A549 (cell line): ENCODE results near the gene RPAP3. TPM values are rescaled to one million over a fixed set of nuclear protein-coding genes. Genes with fewer than 3 reads are reported as not detected.
A peak's percentile ranks its signal among the peaks of the same experiment; 100 is the strongest.

Source experiments
- ATAC-seq, 2 experiments: fragments of 200-7000 bp in 1 of 2; fragments of >200 bp in 1 of 2; cut with Nextera tagmentation in 1 of 2; cut with Tn5 transposase in 1 of 2; 3 replicates each; pipeline versions ENCODE4 v1.8.0 to v1.9.1; 2018 to 2020; ENCODE audit warnings: mild to moderate bottlenecking in 1 of 2, moderate library complexity in 1 of 2
- CTCF ChIA-PET: fragments of 300-600 bp; sonication (Branson Sonifier 250); formaldehyde crosslinking; extraction: SDS; loops from one replicate; lab custom pipeline; 2021; ENCODE audit warnings: antibody characterized with exemption, inconsistent platforms; lab: Yijun Ruan, JAX
- POLR2A ChIA-PET: fragments of 350-600 bp; formaldehyde crosslinking; extraction: SDS; loops from one replicate; lab custom pipeline; 2021; ENCODE audit warnings: antibody characterized with exemption, inconsistent platforms; lab: Yijun Ruan, JAX
- DNase-seq, 2 experiments: peaks; one replicate each; pipeline versions ENCODE4 v3.0.0 to v3.0.0-alpha.2; 2011 to 2016; ENCODE audit warnings: low read depth in 1 of 2, low spot score in 1 of 2
- FAIRE-seq: peaks from 2 replicates; lab custom pipeline; 2011; peaks lifted over from hg19 to GRCh38; lab: Jason Lieb, UNC
- H3K27ac ChIP-seq, 2 experiments: fragments of >200 bp; sonication (Bioruptor Twin); formaldehyde crosslinking; 3 replicates each; pipeline ENCODE4 v1.5.1; 2016 to 2017
- H3K4me1 ChIP-seq: fragments of >200 bp; sonication (Bioruptor Twin); formaldehyde crosslinking; 3 replicates; pipeline ENCODE4 v1.6.1; 2016
- H3K4me2 ChIP-seq: fragments of >200 bp; sonication (Bioruptor Twin); formaldehyde crosslinking; 3 replicates; pipeline ENCODE4 v1.6.1; 2016
- H3K4me3 ChIP-seq: fragments of >200 bp; sonication (Bioruptor Twin); formaldehyde crosslinking; 3 replicates; pipeline ENCODE4 v1.5.1; 2016
- H3K9me3 ChIP-seq: fragments of >200 bp; sonication (Bioruptor Twin); formaldehyde crosslinking; 3 replicates; pipeline ENCODE4 v1.6.1; 2016
- EHF ChIP-seq: fragments of 250-450 bp; sonication (Bioruptor Pico); IDR thresholded peaks from 2 replicates; pipeline ENCODE4 v1.5.0; 2020; ENCODE audit warnings: mild to moderate bottlenecking
- EHMT2 ChIP-seq: fragments of 200-600 bp; sonication (generic); IDR thresholded peaks from 2 replicates; pipeline ENCODE4 v1.6.1; 2016; ENCODE audit warnings: antibody characterized with exemption, low read depth, mild to moderate bottlenecking, moderate library complexity
- ESRRA ChIP-seq: fragments of 150-350 bp; IDR thresholded peaks from 2 replicates; pipeline ENCODE4 v1.6.1; 2014; ENCODE audit warnings: mild to moderate bottlenecking, low read length, borderline replicate concordance
- FOSB ChIP-seq: fragments of 250-450 bp; sonication (Bioruptor Pico); IDR thresholded peaks from 2 replicates; pipeline ENCODE4 v1.5.0; 2020; ENCODE audit warnings: mild to moderate bottlenecking, moderate library complexity
- FOSL2 ChIP-seq, 2 experiments: fragments of 450-650 bp in 1 of 2; fragments of >200 bp in 1 of 2; sonication (Bioruptor Twin) in 1 of 2; formaldehyde crosslinking; IDR thresholded peaks; 2 replicates each; pipeline versions ENCODE4 v1.5.0 to v1.6.1; 2016 to 2020; ENCODE audit warnings: mild to moderate bottlenecking in 1 of 2, moderate library complexity in 1 of 2
- JUN ChIP-seq, 2 experiments: fragments of >200 bp; sonication (Bioruptor Twin); formaldehyde crosslinking; IDR thresholded peaks; 2 replicates in 1 of 2; 3 replicates in 1 of 2; pipeline ENCODE4 v1.6.1; 2016 to 2017
- KDM5A ChIP-seq: fragments of 200-600 bp; sonication (generic); IDR thresholded peaks from 2 replicates; pipeline ENCODE4 v1.6.1; 2016; ENCODE audit warnings: antibody characterized with exemption, mild to moderate bottlenecking
- NR3C1 ChIP-seq: fragments of >200 bp; sonication (Bioruptor Twin); formaldehyde crosslinking; IDR thresholded peaks from 3 replicates; pipeline ENCODE4 v1.6.1; 2017
- PHF8 ChIP-seq: fragments of 200-600 bp; sonication (generic); IDR thresholded peaks from 2 replicates; pipeline ENCODE4 v1.6.1; 2016; ENCODE audit warnings: low read depth, mild to moderate bottlenecking, antibody characterized with exemption, moderate library complexity, borderline replicate concordance
- POLR2A ChIP-seq: IDR thresholded peaks from 2 replicates; pipeline ENCODE4 v1.6.1; 2012; ENCODE audit warnings: mild to moderate bottlenecking, low read length
- POLR2AphosphoS2 ChIP-seq: conservative IDR thresholded peaks from 2 replicates; pipeline ENCODE4 v1.6.1; 2012; ENCODE audit warnings: low read length, improper control_type of control experiment, inconsistent platforms
- RAD21 ChIP-seq, 2 experiments: fragments of >200 bp in 1 of 2; sonication (Bioruptor Twin) in 1 of 2; formaldehyde crosslinking in 1 of 2; IDR thresholded peaks in 1 of 2; conservative IDR thresholded peaks in 1 of 2; 2 replicates in 1 of 2; 3 replicates in 1 of 2; pipeline ENCODE4 v1.6.1; 2012 to 2018; ENCODE audit warnings: inconsistent platforms in 1 of 2
- RNF2 ChIP-seq: fragments of 200-600 bp; sonication (generic); IDR thresholded peaks from 2 replicates; pipeline ENCODE4 v1.6.1; 2016; ENCODE audit warnings: low read depth, mild to moderate bottlenecking, antibody characterized with exemption, moderate library complexity, borderline replicate concordance
- SMC3 ChIP-seq: fragments of >200 bp; sonication (Bioruptor Twin); formaldehyde crosslinking; IDR thresholded peaks from 3 replicates; pipeline ENCODE4 v1.6.1; 2018; ENCODE audit warnings: inconsistent platforms
- SREBF2 ChIP-seq: fragments of 450-650 bp; IDR thresholded peaks from 2 replicates; pipeline ENCODE4 v1.6.1; 2014; ENCODE audit warnings: mild to moderate bottlenecking, moderate library complexity
- TP53 ChIP-seq: fragments of 250-450 bp; sonication (Bioruptor Pico); IDR thresholded peaks from 2 replicates; pipeline ENCODE4 v1.5.0; 2021; ENCODE audit warnings: mild to moderate bottlenecking, moderate library complexity
- WGBS: methylation state at CpG from one replicate; pipeline ENCODE4 v1.1.6; 2017; ENCODE audit errors: missing lambda C conversion rate; 5-methylcytosine and 5-hydroxymethylcytosine counted together
- polyA plus RNA-seq, 4 experiments: library from polyadenylated mRNA; depleted of rRNA in 3 of 4; stranded (reverse); fragments of >200 nt; fragmentation: RNase III in 1 of 4; extraction: RNeasy Plus Mini Kit Qiagen cat#74134 plus additional on column Dnase treatment in 1 of 4; gene quantifications; 2 replicates in 3 of 4; 3 replicates in 1 of 4; pipeline ENCODE4 v1.2.3, GENCODE V29; 2011 to 2017
- TF ChIP-seq, protein P1 (sequence below): fragments of >200 bp; sonication (Bioruptor Twin); formaldehyde crosslinking; IDR thresholded peaks from 3 replicates; pipeline ENCODE4 v1.5.1; 2016
- TF ChIP-seq, protein P2 (sequence below): fragments of 450-650 bp; IDR thresholded peaks from 2 replicates; pipeline ENCODE4 v1.6.1; 2014; ENCODE audit warnings: antibody characterized with exemption
- TF ChIP-seq, protein P3 (sequence below): fragments of >200 bp; sonication (Bioruptor Twin); formaldehyde crosslinking; IDR thresholded peaks from 3 replicates; pipeline ENCODE4 v1.6.1; 2016

The RPAP3 gene
- polyA plus RNA-seq, 2 of the 4 experiments (the other 2 are of a cell fraction), result 51.6 to 74.6 TPM

DNA sequence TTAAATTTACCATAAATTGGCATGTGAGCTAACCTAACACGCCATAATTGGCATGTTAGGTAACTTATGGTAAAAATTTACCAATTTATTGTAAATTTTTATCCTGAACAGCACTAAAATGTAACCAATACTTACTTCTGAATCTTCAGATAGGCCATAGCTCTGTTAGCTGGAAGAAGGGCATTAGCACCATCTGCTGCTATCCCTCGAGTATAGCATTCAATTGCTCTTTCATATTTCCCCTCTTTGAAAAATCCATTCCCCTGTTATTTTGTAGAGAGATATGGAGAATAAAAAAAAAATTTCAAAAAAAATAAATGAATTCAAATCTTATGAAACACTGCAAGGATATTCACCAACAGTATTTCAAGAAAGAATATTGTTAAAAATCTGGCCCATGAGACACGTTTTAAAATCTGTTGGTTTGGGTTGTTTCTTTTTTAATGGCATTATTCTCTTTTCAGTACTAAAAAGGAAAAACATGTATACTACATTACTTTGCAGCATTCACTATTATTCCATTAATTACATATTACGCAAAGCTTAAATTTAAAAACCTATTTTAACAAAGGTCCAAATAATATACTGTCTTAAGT is 19.1 kb downstream of the RPAP3 start:
- ChIA-PET CTCF (interaction anchor here (0.6 to 5.6 kb wide), 37 partner anchors 9 to 654 kb away, joined by 3 to 47 read pairs (median 3); partner anchors contain the start of genes AMIGO2, PCED1B and RPAP3), POLR2A (interaction anchor here (0.6 to 1.1 kb wide), 3 partner anchors 607 to 1315 kb away, joined by 3 to 5 read pairs (median 3); partner anchors contain the start of gene AMIGO2)
- ATAC-seq, result peak; percentile 70 to 83
- TF ChIP-seq SMC3, result peak; percentile 87
- TF ChIP-seq POLR2AphosphoS2, result no peak
- TF ChIP-seq ESRRA, result no peak
- peak; percentile 89 to 91 for TF ChIP-seq RAD21 (conservative IDR thresholded peaks at IDR 0.05 in 1 of 2, IDR thresholded peaks at IDR 0.05 in 1 of 2)
- TF ChIP-seq, protein P1, sequence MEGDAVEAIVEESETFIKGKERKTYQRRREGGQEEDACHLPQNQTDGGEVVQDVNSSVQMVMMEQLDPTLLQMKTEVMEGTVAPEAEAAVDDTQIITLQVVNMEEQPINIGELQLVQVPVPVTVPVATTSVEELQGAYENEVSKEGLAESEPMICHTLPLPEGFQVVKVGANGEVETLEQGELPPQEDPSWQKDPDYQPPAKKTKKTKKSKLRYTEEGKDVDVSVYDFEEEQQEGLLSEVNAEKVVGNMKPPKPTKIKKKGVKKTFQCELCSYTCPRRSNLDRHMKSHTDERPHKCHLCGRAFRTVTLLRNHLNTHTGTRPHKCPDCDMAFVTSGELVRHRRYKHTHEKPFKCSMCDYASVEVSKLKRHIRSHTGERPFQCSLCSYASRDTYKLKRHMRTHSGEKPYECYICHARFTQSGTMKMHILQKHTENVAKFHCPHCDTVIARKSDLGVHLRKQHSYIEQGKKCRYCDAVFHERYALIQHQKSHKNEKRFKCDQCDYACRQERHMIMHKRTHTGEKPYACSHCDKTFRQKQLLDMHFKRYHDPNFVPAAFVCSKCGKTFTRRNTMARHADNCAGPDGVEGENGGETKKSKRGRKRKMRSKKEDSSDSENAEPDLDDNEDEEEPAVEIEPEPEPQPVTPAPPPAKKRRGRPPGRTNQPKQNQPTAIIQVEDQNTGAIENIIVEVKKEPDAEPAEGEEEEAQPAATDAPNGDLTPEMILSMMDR, result peak; percentile 93
- WGBS, result 45% methylated on average over 4 of the region's 4 CpGs
- H3K4me3 ChIP-seq, result no peak overlapping the region
- no peaks in the 10 kb centered on the region for H3K9me3 ChIP-seq
- no peak overlapping the region for H3K4me2 ChIP-seq
- peak overlapping the region; percentile 14 to 45; a peak in 3 of 6 replicates for H3K27ac ChIP-seq
- H3K4me1 ChIP-seq, result peaks cover 3% of the 10 kb centered on the region; the same call in 1 of the 3 replicates
- peak; percentile 53 to 66 for DNase-seq
- FAIRE-seq, result peak; percentile 84

DNA sequence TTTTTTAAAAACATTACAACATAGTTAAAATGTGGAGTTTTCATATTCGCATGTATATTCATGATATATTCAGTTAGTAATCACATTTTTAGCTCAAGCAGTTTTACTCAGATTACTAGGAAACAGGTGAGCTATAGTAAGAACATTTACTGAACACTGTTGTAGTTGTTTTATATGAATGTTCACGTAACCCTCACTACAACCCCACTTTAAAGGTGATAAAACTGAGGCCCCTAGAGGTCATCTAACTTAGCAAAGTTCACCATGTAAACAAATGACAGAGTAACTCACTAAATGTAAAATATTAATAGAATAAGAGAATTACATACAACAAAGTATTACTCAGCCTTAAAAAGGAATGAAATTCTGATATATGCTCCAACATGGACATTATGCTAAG is 26.0 kb downstream of the RPAP3 start:
- TF ChIP-seq EHMT2, result no peak
- TF ChIP-seq RAD21 (conservative IDR thresholded peaks at IDR 0.05 in 1 of 2, IDR thresholded peaks at IDR 0.05 in 1 of 2), result no peak
- TF ChIP-seq NR3C1, result no peak
- no peak for TF ChIP-seq EHF (CRISPR knock-in tag)
- no peak for TF ChIP-seq SREBF2
- TF ChIP-seq KDM5A, result no peak
- TF ChIP-seq FOSL2 (IDR thresholded peaks at IDR 0.05), result no peak
- TF ChIP-seq FOSL2 (CRISPR knock-in tag; IDR thresholded peaks at IDR 0.05), result no peak
- no peak for TF ChIP-seq JUN (IDR thresholded peaks at IDR 0.05)
- TF ChIP-seq, protein P2, sequence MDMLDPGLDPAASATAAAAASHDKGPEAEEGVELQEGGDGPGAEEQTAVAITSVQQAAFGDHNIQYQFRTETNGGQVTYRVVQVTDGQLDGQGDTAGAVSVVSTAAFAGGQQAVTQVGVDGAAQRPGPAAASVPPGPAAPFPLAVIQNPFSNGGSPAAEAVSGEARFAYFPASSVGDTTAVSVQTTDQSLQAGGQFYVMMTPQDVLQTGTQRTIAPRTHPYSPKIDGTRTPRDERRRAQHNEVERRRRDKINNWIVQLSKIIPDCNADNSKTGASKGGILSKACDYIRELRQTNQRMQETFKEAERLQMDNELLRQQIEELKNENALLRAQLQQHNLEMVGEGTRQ, result no peak
- no peak for TF ChIP-seq FOSB (CRISPR knock-in tag)
- no peak for TF ChIP-seq RNF2
- no peak for TF ChIP-seq PHF8
- TF ChIP-seq, all 56 proteins: peak for 0
- no peak for DNase-seq
- Histone ChIP-seq H3K4me1 (no peaks in the 10 kb centered on the region), H3K9me3 (no peaks in the 10 kb centered on the region), H3K4me3 (no peak overlapping the region), H3K27ac (no peak overlapping the region), H3K4me2 (no peak overlapping the region)
- WGBS, result 95% methylated on average over 2 of the region's 2 CpGs
- POLR2A ChIA-PET, result no interaction called here
- ATAC-seq, result no peak
- CTCF ChIA-PET, result interaction anchor here (0.6 to 1.9 kb wide), 3 partner anchors 15 to 36 kb away, joined by 3 to 6 read pairs (median 4); no protein-coding TSS in a partner anchor
- FAIRE-seq, result no peak

DNA sequence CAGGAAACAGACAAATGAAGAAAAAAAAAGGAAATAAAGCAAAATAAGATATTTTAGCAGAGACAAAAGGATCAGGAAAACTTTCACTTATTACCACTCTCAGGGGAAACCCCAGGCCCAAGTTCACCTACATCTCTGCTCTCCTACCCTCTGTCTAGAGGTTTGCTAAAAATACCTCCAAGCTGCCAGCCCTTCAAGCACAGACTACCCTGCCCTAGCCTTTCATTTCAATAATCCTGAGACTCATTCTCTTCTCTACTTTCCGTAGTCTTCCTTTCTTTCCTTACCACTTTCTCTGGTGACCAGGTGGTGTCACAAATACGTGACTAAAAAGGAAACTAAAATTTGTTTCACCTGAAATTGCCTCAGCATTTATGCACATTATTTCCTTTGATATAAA is 33.8 kb downstream of the RPAP3 start:
- CTCF ChIA-PET, result interaction anchor here (3.5 kb wide), 1 partner anchor 21 kb away, joined by 17 read pairs; no protein-coding TSS in a partner anchor
- H3K4me3 ChIP-seq, result no peak overlapping the region
- no peaks in the 10 kb centered on the region for H3K4me1 ChIP-seq
- H3K9me3 ChIP-seq, result no peaks in the 10 kb centered on the region
- FAIRE-seq (peak; percentile 65), DNase-seq (no peak), ATAC-seq (no peak)
- no peak overlapping the region for H3K27ac ChIP-seq
- no peak for TF ChIP-seq POLR2A
- TF ChIP-seq KDM5A, result no peak
- TF ChIP-seq EHMT2, result no peak
- TF ChIP-seq TP53, result no peak
- TF ChIP-seq, protein P3, sequence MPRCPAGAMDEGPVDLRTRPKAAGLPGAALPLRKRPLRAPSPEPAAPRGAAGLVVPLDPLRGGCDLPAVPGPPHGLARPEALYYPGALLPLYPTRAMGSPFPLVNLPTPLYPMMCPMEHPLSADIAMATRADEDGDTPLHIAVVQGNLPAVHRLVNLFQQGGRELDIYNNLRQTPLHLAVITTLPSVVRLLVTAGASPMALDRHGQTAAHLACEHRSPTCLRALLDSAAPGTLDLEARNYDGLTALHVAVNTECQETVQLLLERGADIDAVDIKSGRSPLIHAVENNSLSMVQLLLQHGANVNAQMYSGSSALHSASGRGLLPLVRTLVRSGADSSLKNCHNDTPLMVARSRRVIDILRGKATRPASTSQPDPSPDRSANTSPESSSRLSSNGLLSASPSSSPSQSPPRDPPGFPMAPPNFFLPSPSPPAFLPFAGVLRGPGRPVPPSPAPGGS, result no peak
- 96% methylated on average over 2 of the region's 2 CpGs for WGBS
- H3K4me2 ChIP-seq, result no peak overlapping the region
- POLR2A ChIA-PET, result no interaction called here
